Esophagus squamous epithelium (tissue), 4 donors: ENCODE results near the gene TCF4.

Source experiments
- POLR2A ChIP-seq, 4 donors: fragments of 450-650 bp; IDR thresholded peaks; one replicate each; pipeline ENCODE4 v1.6.1; 2017; ENCODE audit warnings: antibody characterized with exemption in 4 of 4, mild to moderate bottlenecking in 4 of 4, moderate library complexity in 3 of 4
- TF ChIP-seq, protein P1 (sequence below), 6 experiments: fragments of 450-650 bp in 4 of 6; fragments of 200-600 bp in 2 of 6; sonication (generic) in 2 of 6; IDR thresholded peaks; one replicate each; pipeline ENCODE4 v1.5.1; 2016 to 2019; ENCODE audit warnings: antibody characterized with exemption in 6 of 6, mild to moderate bottlenecking in 4 of 6, moderate library complexity in 4 of 6

- TF ChIP-seq, protein P1, sequence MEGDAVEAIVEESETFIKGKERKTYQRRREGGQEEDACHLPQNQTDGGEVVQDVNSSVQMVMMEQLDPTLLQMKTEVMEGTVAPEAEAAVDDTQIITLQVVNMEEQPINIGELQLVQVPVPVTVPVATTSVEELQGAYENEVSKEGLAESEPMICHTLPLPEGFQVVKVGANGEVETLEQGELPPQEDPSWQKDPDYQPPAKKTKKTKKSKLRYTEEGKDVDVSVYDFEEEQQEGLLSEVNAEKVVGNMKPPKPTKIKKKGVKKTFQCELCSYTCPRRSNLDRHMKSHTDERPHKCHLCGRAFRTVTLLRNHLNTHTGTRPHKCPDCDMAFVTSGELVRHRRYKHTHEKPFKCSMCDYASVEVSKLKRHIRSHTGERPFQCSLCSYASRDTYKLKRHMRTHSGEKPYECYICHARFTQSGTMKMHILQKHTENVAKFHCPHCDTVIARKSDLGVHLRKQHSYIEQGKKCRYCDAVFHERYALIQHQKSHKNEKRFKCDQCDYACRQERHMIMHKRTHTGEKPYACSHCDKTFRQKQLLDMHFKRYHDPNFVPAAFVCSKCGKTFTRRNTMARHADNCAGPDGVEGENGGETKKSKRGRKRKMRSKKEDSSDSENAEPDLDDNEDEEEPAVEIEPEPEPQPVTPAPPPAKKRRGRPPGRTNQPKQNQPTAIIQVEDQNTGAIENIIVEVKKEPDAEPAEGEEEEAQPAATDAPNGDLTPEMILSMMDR (IDR thresholded peaks at IDR 0.05): no peak
- no peak for TF ChIP-seq POLR2A (IDR thresholded peaks at IDR 0.05)
These were observed 90.1 kb downstream of the TCF4 start for GRCh38 chr18:55497825-55498403.
